HTR-8/SVneo (cell line): ENCODE measurements around the gene TSSC4.
A peak's percentile ranks its signal among the peaks of the same experiment; 100 is the strongest.

Experiments used
- DNase-seq: peaks from one replicate; pipeline ENCODE4 v3.0.0; 2011; ENCODE audit warnings: low spot score, mixed read lengths; ENCODE audit not compliant: insufficient read length
- FAIRE-seq: peaks from 2 replicates; lab custom pipeline; 2011; peaks lifted over from hg19 to GRCh38; lab: Jason Lieb, UNC

Gene TSSC4

GRCh38 chr11:2383852-2384804 is 16.4 kb upstream of the TSSC4 start:
- FAIRE-seq = no peak
- no peak for DNase-seq

- FAIRE-seq (peak; percentile 13), DNase-seq (no peak)
These were observed 15.1 kb upstream of the TSSC4 start for GRCh38 chr11:2385156-2386151.

- FAIRE-seq (no peak), DNase-seq (no peak)
These were observed 14.0 kb upstream of the TSSC4 start for GRCh38 chr11:2386591-2386990.

GRCh38 chr11:2387266-2387987 is 13.1 kb upstream of the TSSC4 start:
- no peak for DNase-seq

GRCh38 chr11:2388431-2389376 is 11.8 kb upstream of the TSSC4 start:
- no peak for FAIRE-seq
- DNase-seq = no peak

More at GRCh38 chr11:2387266-2387987, 13.1 kb upstream of the TSSC4 start:
- no peak for FAIRE-seq

- no peak for FAIRE-seq
- DNase-seq = no peak
These were observed 11.0 kb upstream of the TSSC4 start for GRCh38 chr11:2389377-2390026.

GRCh38 chr11:2390091-2390724 is 10.3 kb upstream of the TSSC4 start:
- FAIRE-seq = no peak
- DNase-seq = no peak

- DNase-seq (no peak), FAIRE-seq (no peak)
These were observed 9.8 kb upstream of the TSSC4 start for GRCh38 chr11:2390725-2391151.

- no peak for FAIRE-seq
- DNase-seq = no peak
These were observed 9.2 kb upstream of the TSSC4 start for GRCh38 chr11:2391181-2391975.

- no peak for FAIRE-seq
These were observed 8.2 kb upstream of the TSSC4 start for GRCh38 chr11:2392241-2392959.

GRCh38 chr11:2393111-2393868 is 7.3 kb upstream of the TSSC4 start:
- DNase-seq = no peak
- FAIRE-seq = no peak

More at GRCh38 chr11:2392241-2392959, 8.2 kb upstream of the TSSC4 start:
- DNase-seq = no peak

GRCh38 chr11:2393941-2394817 is 6.4 kb upstream of the TSSC4 start:
- no peak for FAIRE-seq
- DNase-seq = no peak

- DNase-seq (no peak), FAIRE-seq (no peak)
These were observed 5.8 kb upstream of the TSSC4 start for GRCh38 chr11:2394818-2395105.

- no peak for FAIRE-seq
- no peak for DNase-seq
These were observed 5.3 kb upstream of the TSSC4 start for GRCh38 chr11:2395211-2395730.

- no peak for DNase-seq
- no peak for FAIRE-seq
These were observed 4.7 kb upstream of the TSSC4 start for GRCh38 chr11:2395856-2396255.
